Measurements from ENCODE around the gene ADSS1.

The ADSS1 gene

DNA sequence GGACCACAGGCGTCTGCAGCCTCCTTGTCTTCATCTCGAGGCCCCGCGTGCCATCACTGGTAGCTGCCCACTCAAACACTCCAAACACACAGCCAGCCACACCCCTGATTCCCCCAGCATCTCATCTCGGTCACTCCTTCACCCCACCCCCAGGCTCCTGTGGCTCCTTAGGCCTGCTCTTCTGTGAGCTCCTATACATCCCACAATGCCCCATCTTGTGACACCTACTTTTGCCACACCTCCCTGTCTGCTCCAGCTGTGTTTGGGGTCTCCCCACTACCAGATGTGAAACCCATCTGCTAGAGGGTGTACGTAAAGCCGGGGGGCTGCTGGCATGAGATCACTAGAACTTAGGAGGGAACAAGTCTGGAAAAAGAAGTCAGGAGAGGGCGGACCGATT, 67.4 kb downstream of the ADSS1 start:
- Histone ChIP-seq H3K36me3 (peaks cover 31% of the 10 kb centered on the region), H3K4me3 (ENCODE audit: low read depth, low read length) (no peak overlapping the region), H3K9me3 (ENCODE audit: severe bottlenecking) (no peaks in the 10 kb centered on the region), H3K27ac (no peak overlapping the region), H3K27me3 (ENCODE audit: insufficient read depth, low read depth, severe bottlenecking) (no peaks in the 10 kb centered on the region)
- no peak for DNase-seq
- TF ChIP-seq, protein P1, sequence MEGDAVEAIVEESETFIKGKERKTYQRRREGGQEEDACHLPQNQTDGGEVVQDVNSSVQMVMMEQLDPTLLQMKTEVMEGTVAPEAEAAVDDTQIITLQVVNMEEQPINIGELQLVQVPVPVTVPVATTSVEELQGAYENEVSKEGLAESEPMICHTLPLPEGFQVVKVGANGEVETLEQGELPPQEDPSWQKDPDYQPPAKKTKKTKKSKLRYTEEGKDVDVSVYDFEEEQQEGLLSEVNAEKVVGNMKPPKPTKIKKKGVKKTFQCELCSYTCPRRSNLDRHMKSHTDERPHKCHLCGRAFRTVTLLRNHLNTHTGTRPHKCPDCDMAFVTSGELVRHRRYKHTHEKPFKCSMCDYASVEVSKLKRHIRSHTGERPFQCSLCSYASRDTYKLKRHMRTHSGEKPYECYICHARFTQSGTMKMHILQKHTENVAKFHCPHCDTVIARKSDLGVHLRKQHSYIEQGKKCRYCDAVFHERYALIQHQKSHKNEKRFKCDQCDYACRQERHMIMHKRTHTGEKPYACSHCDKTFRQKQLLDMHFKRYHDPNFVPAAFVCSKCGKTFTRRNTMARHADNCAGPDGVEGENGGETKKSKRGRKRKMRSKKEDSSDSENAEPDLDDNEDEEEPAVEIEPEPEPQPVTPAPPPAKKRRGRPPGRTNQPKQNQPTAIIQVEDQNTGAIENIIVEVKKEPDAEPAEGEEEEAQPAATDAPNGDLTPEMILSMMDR (IDR thresholded peaks at IDR 0.05; ENCODE audit: low read depth, low read length), result no peak

- Histone ChIP-seq H3K27me3 (ENCODE audit: insufficient read depth, low read depth, severe bottlenecking) (no peaks in the 10 kb centered on the region), H3K9me3 (ENCODE audit: severe bottlenecking) (no peaks in the 10 kb centered on the region), H3K4me3 (ENCODE audit: low read depth, low read length) (no peak overlapping the region), H3K36me3 (peaks cover 30% of the 10 kb centered on the region), H3K27ac (no peak overlapping the region)
- no peak for DNase-seq
- TF ChIP-seq, protein P1 (IDR thresholded peaks at IDR 0.05; ENCODE audit: low read depth, low read length), result no peak
These were observed 68.3 kb downstream of the ADSS1 start for GRCh38 chr14:104792101-104792884.

- Histone ChIP-seq H3K27ac (no peak overlapping the region), H3K9me3 (ENCODE audit: severe bottlenecking) (no peaks in the 10 kb centered on the region), H3K4me3 (ENCODE audit: low read depth, low read length) (no peak overlapping the region), H3K27me3 (ENCODE audit: insufficient read depth, low read depth, severe bottlenecking) (no peaks in the 10 kb centered on the region), H3K36me3 (peaks cover 24% of the 10 kb centered on the region)
- TF ChIP-seq, protein P1 (IDR thresholded peaks at IDR 0.05; ENCODE audit: low read depth, low read length), result no peak
- DNase-seq, result no peak
These were observed 69.1 kb downstream of the ADSS1 start for GRCh38 chr14:104792945-104793702.

DNA sequence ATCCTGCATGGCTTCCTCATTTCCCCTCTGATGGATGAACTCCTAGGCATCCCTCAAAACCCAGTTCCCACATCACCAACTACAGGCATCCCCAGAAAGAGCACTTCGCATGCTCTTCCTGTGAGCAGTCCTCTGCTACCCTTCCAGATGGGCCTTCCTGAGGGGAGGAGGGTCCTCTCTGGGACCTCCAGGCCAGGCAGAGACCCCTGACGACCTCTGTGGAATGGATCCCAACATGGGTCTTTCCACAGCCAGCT, 69.6 kb downstream of the ADSS1 start:
- no peaks in the 10 kb centered on the region for H3K27me3 ChIP-seq (ENCODE audit: insufficient read depth, low read depth, severe bottlenecking)
- DNase-seq, result no peak
- no peaks in the 10 kb centered on the region for H3K9me3 ChIP-seq (ENCODE audit: severe bottlenecking)
- no peak overlapping the region for H3K4me3 ChIP-seq (ENCODE audit: low read depth, low read length)
- TF ChIP-seq, protein P1 (IDR thresholded peaks at IDR 0.05; ENCODE audit: low read depth, low read length), result no peak
- peaks cover 24% of the 10 kb centered on the region for H3K36me3 ChIP-seq
- no peak overlapping the region for H3K27ac ChIP-seq

GRCh38 chr14:104794099-104794498, 70.1 kb downstream of the ADSS1 start:
- DNase-seq, result peak; percentile 44
- H3K36me3 ChIP-seq, result peaks cover 24% of the 10 kb centered on the region
- H3K4me3 ChIP-seq (ENCODE audit: low read depth, low read length), result peak overlapping the region; percentile 60
- H3K9me3 ChIP-seq (ENCODE audit: severe bottlenecking), result no peaks in the 10 kb centered on the region
- H3K27ac ChIP-seq, result peak overlapping the region; percentile 74
- H3K27me3 ChIP-seq (ENCODE audit: insufficient read depth, low read depth, severe bottlenecking), result no peaks in the 10 kb centered on the region
- TF ChIP-seq, protein P1 (IDR thresholded peaks at IDR 0.05; ENCODE audit: low read depth, low read length), result no peak

All from WERI-Rb-1 (cell line).